ENCODE data around the gene NBPF3.
"Not testable (repeated sequence)": the region's sequence is repeated elsewhere in the genome, so short reads cannot be mapped to it uniquely, and the experiment has no call there.

The NBPF3 gene

DNA sequence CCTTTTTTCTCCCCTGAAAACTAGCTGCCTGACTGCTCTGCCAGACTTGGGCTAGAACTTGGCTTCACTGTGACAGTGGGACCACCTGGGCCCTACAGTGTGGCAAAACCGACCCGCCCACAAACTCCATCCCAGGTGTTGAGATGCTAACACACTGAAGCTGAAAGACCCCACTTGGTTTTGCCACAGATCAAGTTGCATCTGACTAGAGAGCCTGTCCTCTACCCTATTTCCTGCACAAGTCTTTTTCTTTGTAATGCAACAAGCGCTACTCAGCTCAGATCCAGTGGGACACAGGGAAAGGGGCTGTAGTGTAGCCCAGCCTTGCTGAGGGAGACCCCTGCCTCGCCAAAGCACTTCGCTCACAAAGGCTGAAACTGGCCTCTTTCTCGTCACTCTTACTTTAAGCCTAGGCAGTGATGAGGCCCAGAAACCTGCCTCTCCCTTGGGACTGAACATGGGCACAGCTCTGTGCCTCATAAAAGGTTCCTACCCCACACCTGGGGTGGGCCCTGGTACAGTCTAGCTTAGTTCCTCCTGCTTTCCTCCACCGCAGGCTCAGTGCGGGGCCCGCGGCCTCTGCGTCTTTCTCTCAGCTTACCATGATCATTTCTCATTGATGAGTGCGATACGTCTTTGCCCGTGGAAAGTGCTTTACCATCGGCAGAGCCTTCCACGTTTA is 79.0 kb downstream of the NBPF3 start:
- DNase-seq (ENCODE audit: low read depth in 4 of 4, low spot score in 1 of 4) = no peak

DNA sequence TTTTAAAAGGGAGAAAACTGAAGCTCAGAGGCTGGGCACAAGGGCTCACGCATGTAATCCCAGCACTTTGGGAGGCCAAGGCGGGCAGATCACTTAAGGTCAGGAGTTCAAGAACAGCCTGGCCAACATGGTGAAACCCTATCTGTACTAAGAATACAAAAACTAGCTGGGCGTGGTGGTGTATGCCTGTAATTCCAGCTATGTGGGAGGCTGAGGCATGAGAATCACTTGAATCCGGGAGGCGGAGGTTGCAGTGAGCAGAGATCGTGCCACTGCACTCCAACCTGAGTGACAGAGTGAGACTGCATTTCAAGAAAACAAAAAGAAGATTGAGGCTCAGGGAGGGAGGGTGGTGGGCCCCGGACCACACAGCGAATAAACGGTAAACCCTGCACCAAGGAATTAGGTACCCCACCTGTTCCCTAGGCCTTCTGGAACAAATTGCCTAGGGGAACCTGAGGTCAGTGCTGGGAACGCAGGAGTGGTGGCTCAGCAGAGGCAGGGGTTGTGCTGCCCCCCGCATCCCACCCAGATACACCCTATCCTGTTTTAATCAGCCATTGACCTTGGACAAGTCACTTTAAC is 79.6 kb downstream of the NBPF3 start:
- DNase-seq (ENCODE audit: low read depth in 4 of 4, low spot score in 1 of 4) = not testable (repeated sequence)

DNA sequence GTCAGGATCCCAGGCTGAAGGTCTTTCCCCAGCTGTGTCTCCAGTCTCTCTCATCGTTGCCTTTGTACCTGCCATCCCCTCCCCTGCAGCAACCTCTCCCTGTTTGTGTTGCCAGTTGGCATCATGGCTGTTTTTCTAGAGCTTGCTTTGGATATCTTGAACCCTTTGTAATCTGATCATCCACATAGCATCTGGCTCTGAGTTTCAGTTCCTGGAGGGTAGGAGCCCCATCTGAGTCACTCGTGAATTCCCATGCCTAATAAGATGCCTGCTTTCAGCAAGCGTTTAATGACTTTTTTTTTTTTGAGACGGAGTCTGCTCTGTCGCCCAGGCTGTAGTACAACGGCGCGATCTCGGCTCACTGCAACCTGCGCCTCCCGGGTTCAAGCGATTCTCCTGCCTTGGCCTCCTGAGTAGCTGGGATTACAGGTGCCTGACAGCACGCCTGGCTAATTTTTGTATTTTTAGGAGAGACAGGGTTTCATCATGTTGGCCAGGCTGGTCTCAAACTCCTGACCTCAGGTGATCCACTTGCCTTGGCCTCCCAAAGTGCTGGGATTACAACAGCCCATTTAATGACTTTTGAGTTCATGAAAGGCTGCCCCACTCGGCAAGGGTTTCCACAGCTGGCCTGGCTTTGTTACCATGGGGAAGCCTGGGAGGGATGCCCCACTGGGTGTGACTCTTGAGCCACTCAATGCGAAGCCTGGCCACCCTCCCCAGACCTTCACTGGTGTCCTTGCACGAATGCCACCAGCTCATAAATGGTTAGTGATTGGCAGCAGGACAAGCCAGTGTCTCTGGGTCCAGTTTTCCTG is 81.2 kb downstream of the NBPF3 start:
- DNase-seq (ENCODE audit: low read depth in 4 of 4, low spot score in 1 of 4) = no peak

DNA sequence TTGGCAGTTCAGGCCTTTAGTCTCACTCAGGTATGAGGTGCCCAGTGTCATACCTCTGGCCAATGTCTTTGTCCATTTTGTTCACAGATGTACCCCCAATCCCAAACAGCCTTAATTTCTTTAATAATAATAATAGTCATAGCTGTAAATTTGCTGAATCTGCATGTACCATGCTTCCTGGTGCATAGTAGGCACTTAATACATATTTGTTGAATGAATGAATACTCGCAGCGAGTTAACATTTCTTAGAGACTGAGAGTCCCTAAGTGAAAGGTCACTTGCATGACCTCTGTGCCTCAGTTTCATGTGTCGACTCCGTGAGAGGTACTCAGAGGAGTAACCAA is 81.8 kb downstream of the NBPF3 start:
- no peak for DNase-seq (ENCODE audit: low read depth in 4 of 4, low spot score in 1 of 4)

DNA sequence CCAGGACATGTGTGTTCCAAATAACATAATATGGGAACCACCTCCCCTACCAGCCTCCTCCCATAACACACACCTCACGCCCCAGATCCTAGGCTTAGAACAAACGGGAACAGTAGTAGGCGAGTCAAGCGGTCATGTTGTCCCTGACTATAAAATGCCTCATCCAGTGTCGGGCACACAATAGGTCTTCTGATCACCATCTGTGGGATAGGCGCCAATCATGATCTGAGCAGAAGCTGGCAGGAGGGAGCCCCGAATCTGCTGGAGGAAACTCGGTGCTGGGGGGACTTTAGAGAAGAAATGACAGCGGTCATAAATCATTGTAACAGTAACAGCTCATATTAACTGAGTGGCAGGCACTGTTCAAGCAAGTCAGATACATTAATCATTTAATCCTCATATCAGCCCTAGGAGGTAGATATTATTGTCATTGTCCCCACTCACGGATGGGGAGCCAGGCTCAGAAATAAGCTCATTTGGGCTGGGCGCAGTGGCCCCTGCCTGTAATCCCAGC is 82.6 kb downstream of the NBPF3 start:
- no peak for DNase-seq (ENCODE audit: low read depth in 4 of 4, low spot score in 1 of 4)

DNA sequence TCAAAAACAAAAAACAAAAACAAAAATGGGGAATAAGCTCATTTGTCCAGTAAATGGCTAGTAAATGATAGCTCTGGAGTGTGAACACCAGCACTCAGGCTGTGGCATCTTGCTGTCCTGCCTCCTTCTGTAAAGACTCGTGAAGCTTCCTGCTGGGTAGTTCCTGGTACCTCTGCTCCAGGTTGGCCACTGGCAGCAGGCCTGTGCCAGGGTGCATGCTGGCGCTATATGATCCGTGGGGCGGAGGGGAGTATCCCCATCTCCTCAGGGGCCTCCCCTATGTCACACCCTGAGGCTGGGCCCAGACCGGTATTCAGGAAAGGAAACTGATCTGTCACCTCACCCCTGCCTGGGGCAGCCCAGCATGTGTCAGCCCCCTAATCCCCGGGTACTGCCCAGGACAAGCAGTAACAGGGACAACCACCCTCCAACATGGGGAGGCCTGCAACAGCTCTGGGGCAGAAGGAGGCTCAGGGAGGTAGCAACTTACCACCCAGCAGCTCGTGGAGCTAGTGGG is 83.4 kb downstream of the NBPF3 start:
- no peak for DNase-seq (ENCODE audit: low read depth in 4 of 4, low spot score in 1 of 4)

DNA sequence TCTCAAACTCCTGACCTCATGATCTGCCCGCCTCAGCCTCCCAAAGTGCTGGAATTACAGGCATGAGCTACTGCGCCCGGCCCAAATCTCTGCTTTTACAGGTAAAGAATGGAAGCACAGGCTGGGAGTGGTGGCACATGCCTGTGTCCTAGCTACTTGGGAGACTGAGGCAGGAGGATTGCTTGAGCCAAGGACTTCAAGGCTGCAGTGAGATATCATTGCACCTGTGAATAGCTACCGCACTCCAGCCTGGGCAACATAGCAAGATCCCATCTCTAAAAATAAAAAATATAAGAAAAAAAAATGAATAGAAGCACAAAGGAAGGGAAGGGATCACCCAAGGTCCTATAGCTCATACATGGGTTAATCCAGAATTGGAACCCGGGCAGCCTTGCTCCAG is 84.3 kb downstream of the NBPF3 start:
- DNase-seq (ENCODE audit: low read depth in 4 of 4, low spot score in 1 of 4) = no peak

DNA sequence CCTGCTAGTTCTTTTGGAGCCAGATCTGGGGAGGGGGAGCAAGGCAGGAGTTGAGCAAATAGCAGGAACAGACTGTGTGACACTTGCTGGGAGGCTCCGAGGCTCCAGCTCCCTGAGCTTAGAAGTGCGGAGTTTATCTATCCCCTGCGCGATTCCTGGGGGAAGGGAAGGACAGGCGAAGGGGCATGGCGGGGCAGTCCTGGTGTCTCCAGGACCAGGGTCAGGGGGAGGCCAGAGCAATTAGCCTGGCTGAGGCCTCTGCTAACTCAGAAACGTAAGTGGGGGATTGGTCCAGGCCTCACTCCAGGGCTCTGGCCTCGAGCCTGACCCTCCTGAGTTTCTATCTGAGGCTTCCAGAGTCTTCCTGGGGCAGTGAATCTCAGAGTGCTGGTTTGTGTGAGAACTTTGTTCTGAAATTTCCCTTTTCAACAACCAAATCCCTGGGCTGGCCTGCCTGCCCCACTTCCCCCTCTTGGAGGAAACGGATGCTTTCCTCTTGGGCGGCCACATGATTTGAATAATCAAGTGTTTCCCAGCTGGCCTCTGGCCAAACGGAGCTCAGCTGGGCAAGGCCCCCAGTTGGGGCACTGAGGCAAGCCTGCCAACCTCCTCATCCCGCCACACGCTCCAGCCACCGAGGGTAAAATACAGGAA is 84.9 kb downstream of the NBPF3 start:
- no peak for DNase-seq (ENCODE audit: low read depth in 4 of 4, low spot score in 1 of 4)

DNA sequence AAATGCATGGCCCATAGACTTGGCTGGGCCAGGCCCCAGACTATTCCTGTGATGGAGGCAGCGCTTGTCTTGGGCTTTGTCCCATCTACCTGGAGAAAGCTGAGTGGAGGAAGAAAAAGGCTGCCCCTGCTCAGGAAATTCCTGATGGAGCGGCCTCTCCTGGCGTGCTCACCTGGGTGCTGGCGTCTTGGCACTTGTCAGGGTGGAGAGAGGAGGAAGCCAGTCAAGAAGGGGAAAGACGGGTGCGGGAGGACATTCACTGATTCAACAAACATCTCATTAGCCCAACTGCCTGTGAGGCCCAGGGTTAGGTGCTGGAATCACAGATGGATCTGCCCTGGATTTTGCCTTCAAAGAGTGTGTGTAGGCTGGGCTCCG is 85.4 kb downstream of the NBPF3 start:
- no peak for DNase-seq (ENCODE audit: low read depth in 4 of 4, low spot score in 1 of 4)

DNA sequence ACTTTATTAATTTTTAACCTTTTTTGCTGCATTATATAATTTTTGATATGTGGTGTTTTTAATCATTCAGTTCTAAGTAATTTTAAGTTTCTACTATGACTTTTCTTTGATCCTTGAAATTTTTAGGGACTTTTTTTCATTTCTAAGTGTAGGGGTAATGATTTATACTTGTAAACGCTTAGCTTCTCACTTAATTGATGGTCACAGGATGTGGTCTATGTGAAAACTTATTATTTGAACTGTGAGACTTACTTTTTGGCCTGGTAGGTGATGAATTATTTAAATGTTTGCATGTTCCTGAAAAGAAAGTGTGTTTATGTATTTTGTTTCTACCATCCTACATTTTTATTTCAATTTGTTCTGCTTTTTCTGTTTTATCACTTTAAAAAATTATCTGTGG is 86.5 kb downstream of the NBPF3 start:
- no peak for DNase-seq (ENCODE audit: low read depth in 4 of 4, low spot score in 1 of 4)

DNA sequence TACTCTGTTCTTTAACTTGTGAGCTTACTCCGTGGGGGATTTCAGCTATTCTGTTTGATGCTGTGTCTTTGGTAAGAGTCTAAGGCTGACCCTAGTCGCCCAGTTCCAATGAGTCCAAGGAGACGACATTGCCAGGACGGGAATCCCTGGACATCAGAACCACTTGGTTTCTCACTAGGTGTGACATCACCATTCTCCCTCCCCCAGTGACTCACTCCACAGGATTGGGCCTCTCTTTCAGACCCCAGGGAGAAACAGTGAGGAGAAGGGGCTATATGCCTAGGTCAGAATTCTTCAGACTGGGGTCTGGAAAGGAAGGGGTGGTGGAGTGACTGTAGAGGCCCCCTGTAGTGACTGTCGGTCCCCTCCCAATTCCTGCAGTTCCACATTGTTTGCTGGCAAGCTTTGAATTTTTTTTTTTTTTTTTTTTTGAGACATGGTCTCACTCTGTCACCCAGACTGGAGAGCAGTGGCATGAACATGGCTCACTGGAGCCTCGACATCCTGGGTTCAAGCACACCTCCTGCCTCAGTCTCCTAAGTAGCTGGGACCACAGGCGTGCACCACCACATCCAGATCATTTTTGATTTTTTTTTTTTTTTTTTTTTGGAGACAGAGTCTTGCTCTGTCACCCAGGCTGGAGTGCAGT is 90.6 kb downstream of the NBPF3 start:
- no peak for DNase-seq (ENCODE audit: low read depth in 4 of 4, low spot score in 1 of 4)

DNA sequence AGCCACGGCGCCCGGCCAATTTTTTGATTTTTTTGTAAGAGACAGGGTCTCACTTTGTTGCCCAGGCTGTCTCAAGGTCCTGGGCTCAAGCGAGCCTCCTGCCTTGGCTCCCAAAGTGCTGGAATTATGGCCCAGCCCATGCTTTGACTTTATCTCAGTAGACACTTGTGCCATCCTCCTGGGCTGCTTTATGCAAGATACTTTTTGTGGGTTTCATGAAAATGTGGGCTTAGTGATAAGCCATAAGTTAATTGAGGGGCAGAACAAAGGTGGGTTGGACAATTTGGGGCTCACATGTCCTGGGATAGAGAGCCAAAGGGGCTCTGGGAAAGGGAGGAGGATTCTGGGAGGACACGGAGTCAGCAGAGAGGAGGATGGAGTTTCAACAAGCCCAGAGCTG is 91.3 kb downstream of the NBPF3 start:
- DNase-seq (ENCODE audit: low read depth in 4 of 4, low spot score in 1 of 4) = no peak

DNA sequence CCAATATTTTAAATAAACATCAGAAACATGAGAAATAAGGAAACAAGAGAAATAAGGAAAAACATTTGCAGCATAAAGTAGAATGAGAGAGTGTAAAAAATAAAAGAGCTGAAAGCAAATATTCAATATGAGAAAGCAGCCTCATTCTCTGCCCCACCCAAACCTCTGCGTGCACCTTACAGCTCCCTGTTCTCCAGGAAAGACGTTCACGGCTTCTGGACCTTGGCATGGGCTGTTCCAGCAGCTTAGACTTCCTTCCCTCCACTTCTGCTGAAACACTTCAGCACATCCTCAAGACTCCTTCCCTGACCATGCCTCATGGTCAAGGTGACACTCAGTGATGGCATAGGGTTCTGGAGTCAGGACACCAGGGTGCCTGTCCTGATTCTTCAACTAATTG is 92.6 kb downstream of the NBPF3 start:
- no peak for DNase-seq (ENCODE audit: low read depth in 4 of 4, low spot score in 1 of 4)

DNA sequence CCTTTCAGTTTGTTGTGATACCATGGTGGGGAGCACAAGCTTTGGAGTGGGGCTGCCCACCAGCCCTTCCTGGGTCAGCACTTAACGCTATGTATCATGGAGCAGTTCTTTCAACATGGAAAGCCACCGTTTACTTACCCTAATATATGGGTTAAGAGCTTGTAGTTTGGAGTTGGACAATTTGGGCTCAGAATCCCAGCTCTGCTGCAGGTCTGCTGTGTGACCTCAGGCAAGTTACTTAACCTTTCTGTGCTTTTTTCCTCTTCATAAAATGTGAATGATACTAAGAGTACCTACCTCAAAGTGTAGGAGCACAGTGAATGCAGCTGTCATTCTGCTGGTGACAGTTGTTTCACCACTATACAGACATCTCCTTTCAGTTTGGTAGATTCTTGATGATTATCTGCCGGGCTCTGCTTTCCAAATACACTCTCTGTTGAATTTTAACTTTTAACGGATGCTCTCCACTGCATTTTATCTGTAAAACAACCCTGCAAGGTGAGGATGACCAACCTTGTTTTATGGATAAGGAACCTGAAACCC is 93.1 kb downstream of the NBPF3 start:
- DNase-seq (ENCODE audit: low read depth in 4 of 4, low spot score in 1 of 4) = no peak

DNA sequence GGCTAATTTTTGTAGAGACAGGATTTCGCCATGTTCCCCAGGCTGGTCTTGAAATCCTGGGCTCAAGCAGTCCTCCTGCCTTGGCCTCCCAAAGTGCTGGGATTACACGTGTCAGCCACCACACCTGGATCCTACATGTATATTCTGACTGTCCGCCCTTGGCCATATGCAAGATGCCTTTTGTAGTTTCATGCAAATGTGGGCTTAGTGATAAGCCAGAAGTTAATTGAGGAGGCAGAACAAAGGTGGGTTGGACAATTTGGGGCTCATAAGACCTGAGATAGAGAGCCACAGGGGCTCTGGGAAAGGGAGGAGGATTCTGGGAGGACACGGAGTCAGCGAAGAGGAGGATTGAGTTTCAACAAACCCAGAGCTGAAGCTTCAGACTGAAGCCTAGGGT is 94.2 kb downstream of the NBPF3 start:
- DNase-seq (ENCODE audit: low read depth in 4 of 4, low spot score in 1 of 4) = no peak

Measured in stimulated activated CD4-positive, alpha-beta T cell treated with anti-CD3 and anti-CD28 coated beads, Interleukin-1b, Interleukin-23, amount 100 ng/mL, for 24 hours (primary cell).